Measurements from ENCODE around the gene MLLT3. TPM values are rescaled to one million over a fixed set of nuclear protein-coding genes. Genes with fewer than 3 reads are reported as not detected.

The MLLT3 gene
- total RNA-seq, 1 donor from 2014 or later = 8.8 TPM

DNA sequence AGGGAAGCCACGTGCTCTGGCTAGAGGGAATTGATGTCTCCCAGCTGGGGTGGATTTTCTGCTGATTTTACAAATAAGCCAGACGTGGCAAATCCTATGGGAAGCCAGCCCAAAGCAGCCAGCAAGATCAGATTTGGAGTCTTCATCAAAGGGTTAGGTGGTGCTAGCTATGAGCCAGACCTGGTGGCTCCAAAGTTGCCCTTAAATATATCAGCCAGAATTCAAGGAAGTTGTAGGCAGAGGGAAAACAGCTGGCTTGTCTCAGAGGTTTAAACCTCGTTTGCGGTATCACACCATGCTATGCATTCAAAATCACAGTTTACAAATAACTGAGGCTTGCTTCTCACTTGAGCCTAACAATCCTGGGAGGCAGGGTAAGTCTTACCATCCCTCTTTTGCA is 313.2 kb downstream of the MLLT3 start:
- H3K4me1 ChIP-seq = no peaks in the 10 kb centered on the region
- no peaks in the 10 kb centered on the region for H3K36me3 ChIP-seq
- H3K27me3 ChIP-seq = no peaks in the 10 kb centered on the region
- no peak for DNase-seq (ENCODE audit: extremely low spot score in 2 of 2)
- intact Hi-C loops (cut with DNase I) = no loop called here
- H3K9me3 ChIP-seq = no peaks in the 10 kb centered on the region
- H3K4me3 ChIP-seq = no peak overlapping the region
- TF ChIP-seq, protein P1, sequence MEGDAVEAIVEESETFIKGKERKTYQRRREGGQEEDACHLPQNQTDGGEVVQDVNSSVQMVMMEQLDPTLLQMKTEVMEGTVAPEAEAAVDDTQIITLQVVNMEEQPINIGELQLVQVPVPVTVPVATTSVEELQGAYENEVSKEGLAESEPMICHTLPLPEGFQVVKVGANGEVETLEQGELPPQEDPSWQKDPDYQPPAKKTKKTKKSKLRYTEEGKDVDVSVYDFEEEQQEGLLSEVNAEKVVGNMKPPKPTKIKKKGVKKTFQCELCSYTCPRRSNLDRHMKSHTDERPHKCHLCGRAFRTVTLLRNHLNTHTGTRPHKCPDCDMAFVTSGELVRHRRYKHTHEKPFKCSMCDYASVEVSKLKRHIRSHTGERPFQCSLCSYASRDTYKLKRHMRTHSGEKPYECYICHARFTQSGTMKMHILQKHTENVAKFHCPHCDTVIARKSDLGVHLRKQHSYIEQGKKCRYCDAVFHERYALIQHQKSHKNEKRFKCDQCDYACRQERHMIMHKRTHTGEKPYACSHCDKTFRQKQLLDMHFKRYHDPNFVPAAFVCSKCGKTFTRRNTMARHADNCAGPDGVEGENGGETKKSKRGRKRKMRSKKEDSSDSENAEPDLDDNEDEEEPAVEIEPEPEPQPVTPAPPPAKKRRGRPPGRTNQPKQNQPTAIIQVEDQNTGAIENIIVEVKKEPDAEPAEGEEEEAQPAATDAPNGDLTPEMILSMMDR (IDR thresholded peaks at IDR 0.05) = no peak
- TF ChIP-seq POLR2AphosphoS5 (IDR thresholded peaks at IDR 0.05; ENCODE audit: insufficient read depth in 1 of 2, low read depth in 1 of 2) (no peak), POLR2A (IDR thresholded peaks at IDR 0.05) (no peak)
- no peak overlapping the region for H3K27ac ChIP-seq

DNA sequence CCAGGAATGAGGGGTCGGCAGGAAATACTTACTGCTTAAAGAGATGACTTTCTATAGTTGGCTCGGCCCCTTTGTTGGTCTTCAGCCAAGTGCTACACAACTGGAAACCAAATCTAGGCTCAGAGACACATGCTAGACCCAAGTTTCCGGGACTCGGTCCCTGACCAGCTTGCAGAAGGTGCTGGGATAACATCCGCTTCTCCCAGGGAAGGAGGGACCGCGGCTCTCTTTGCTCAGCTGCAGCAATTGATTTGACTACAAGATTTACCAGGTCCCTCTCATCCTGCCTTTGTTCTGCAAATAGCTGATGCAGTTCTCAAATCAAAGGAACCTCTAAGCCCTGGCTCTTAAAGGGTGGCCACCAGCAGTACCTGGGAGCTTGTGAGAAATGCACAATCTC is 314.7 kb downstream of the MLLT3 start:
- H3K36me3 ChIP-seq = no peaks in the 10 kb centered on the region
- H3K4me1 ChIP-seq = no peaks in the 10 kb centered on the region
- intact Hi-C loops (cut with DNase I) = no loop called here
- no peaks in the 10 kb centered on the region for H3K27me3 ChIP-seq
- no peaks in the 10 kb centered on the region for H3K9me3 ChIP-seq
- TF ChIP-seq POLR2AphosphoS5 (IDR thresholded peaks at IDR 0.05; ENCODE audit: insufficient read depth in 1 of 2, low read depth in 1 of 2) = no peak
- TF ChIP-seq POLR2A (IDR thresholded peaks at IDR 0.05) = no peak
- TF ChIP-seq, protein P1 (IDR thresholded peaks at IDR 0.05) = no peak
- no peak overlapping the region for H3K4me3 ChIP-seq
- no peak for DNase-seq (ENCODE audit: extremely low spot score in 2 of 2)
- H3K27ac ChIP-seq = no peak overlapping the region

DNA sequence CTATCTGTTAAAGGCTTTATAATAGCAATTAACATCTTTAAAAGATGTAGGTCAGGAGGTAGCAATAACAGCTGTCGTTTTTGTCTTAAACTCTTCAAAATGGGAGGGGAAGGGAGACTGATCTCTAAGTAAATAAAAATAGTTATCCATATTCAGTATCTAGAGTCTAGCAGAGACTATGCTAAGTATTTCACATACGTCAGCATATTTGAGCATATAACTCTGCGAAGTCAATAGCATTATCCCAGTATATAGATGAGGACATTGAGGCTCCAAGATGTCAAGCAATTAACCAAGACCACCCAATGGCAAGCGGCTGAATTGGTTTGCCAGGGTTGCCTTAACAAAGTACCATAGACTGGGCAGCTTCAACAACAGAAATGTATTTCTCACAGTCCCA is 316.8 kb downstream of the MLLT3 start:
- Histone ChIP-seq H3K9me3 (no peaks in the 10 kb centered on the region), H3K27ac (no peak overlapping the region), H3K36me3 (no peaks in the 10 kb centered on the region), H3K4me3 (no peak overlapping the region), H3K4me1 (no peaks in the 10 kb centered on the region), H3K27me3 (no peaks in the 10 kb centered on the region)
- intact Hi-C loops (cut with DNase I) = no loop called here
- no peak for DNase-seq (ENCODE audit: extremely low spot score in 2 of 2)
- no peak for TF ChIP-seq POLR2A (IDR thresholded peaks at IDR 0.05)

DNA sequence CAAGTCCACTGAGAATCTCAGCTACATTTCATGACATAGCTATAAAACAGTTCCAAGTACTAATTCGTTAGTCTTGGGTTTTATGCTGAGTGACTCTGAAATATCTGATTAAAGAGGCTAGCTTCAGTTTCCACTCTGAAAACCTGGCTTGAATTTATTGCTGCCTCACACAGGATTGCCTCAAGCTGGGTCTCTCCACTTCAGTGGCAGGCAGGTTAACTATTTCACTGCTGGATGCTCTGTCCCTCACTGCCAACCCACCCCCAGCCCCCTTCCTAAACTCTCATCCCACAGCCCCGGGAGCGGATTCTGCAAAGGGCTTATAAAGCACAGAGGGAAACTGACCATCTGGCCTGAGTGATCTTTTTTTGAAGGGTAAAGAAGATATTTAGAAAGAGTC is 318.3 kb downstream of the MLLT3 start:
- Histone ChIP-seq H3K27ac (no peak overlapping the region), H3K9me3 (no peaks in the 10 kb centered on the region), H3K4me1 (no peaks in the 10 kb centered on the region), H3K27me3 (no peaks in the 10 kb centered on the region), H3K4me3 (no peak overlapping the region), H3K36me3 (no peaks in the 10 kb centered on the region)
- TF ChIP-seq POLR2AphosphoS5 (IDR thresholded peaks at IDR 0.05; ENCODE audit: insufficient read depth in 1 of 2, low read depth in 1 of 2) = no peak
- TF ChIP-seq, protein P1 (IDR thresholded peaks at IDR 0.05) = no peak
- no peak for DNase-seq (ENCODE audit: extremely low spot score in 2 of 2)
- intact Hi-C loops (cut with DNase I) = no loop called here

DNA sequence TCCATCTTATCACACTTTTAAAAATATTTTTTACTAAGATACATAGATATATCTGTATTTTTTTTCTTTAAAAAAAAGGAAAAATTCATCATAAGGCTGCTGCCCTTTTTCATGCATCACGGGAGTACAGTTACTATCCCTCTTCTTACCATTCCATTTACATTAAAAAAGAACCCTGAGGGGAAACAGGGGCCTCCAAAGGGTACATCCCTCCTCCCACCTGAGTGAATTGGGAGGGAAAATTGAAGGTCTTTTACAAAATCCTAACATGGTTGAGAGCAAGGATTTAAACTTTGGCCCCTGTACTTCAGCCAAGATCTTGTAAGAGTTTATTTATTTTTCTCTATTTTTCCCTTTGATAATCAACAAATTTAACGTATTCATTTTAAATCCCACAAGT is 319.2 kb downstream of the MLLT3 start:
- TF ChIP-seq POLR2A (IDR thresholded peaks at IDR 0.05) = no peak
- TF ChIP-seq, protein P1 (IDR thresholded peaks at IDR 0.05) = no peak
- TF ChIP-seq POLR2AphosphoS5 (IDR thresholded peaks at IDR 0.05; ENCODE audit: insufficient read depth in 1 of 2, low read depth in 1 of 2) = no peak
- no peak for DNase-seq (ENCODE audit: extremely low spot score in 2 of 2)
- Histone ChIP-seq H3K27ac (no peak overlapping the region), H3K36me3 (no peaks in the 10 kb centered on the region), H3K4me1 (no peaks in the 10 kb centered on the region), H3K9me3 (no peaks in the 10 kb centered on the region), H3K27me3 (no peaks in the 10 kb centered on the region), H3K4me3 (no peak overlapping the region)
- intact Hi-C loops (cut with DNase I) = no loop called here

DNA sequence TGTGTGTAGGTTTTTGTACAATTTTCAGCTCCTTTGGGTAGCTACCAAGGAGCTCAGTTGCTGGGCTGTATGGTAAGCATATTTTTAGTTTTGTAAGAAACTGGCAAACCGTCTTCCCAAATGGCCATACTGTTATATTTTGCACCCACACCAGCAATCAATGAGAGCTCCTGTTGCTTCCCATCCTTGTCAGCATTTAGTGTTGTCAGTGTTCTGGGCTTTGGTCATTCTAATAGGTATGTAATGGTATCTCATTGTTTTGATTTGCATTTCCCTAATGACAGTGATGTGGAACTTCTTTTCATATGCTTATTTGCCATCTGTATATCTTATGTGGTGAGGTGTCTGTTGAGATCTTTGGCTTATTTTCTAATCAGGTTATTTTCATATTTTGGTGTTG is 320.1 kb downstream of the MLLT3 start:
- Histone ChIP-seq H3K27ac (no peak overlapping the region), H3K9me3 (no peaks in the 10 kb centered on the region), H3K36me3 (no peaks in the 10 kb centered on the region), H3K4me1 (no peaks in the 10 kb centered on the region), H3K4me3 (no peak overlapping the region), H3K27me3 (no peaks in the 10 kb centered on the region)
- TF ChIP-seq, protein P1 (IDR thresholded peaks at IDR 0.05) = no peak
- TF ChIP-seq POLR2AphosphoS5 (IDR thresholded peaks at IDR 0.05; ENCODE audit: insufficient read depth in 1 of 2, low read depth in 1 of 2) (no peak), POLR2A (IDR thresholded peaks at IDR 0.05) (no peak)
- no peak for DNase-seq (ENCODE audit: extremely low spot score in 2 of 2)
- intact Hi-C loops (cut with DNase I) = no loop called here

Measured in vagina (tissue), 2 donors.